NCI-H2107 treated with DMSO at 0.1 percent for 48 hours (cell line): Measurements from ENCODE around the gene INSC.

ENCODE experiments used
- DNase-seq: peaks from one replicate; lab custom pipeline; 2025; ENCODE audit not compliant: unreplicated experiment; lab: John Stamatoyannopoulos, UW

The INSC gene

GRCh38 chr11:15145151-15145550, 30.4 kb downstream of the INSC start:
- no peak for DNase-seq

DNA sequence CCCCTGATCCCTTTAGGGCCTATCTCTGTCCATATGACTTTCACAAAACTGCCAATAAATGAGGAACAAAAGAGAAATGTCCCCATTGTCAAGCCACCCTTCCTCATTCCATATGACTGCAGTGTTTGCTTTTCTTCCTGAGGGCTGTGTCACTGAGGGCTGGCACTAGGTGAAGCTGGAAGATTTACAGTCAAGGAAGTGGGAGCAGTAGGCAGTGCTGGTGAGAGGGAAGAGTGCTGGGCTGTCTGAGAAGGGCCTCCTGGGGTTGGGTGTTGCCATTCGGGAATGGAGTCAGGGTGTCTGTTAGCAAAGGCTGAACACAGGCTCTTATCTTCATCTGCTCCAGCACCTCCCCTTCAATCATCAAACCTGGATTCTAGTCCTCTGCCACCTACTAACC, 30.9 kb downstream of the INSC start:
- no peak for DNase-seq

DNA sequence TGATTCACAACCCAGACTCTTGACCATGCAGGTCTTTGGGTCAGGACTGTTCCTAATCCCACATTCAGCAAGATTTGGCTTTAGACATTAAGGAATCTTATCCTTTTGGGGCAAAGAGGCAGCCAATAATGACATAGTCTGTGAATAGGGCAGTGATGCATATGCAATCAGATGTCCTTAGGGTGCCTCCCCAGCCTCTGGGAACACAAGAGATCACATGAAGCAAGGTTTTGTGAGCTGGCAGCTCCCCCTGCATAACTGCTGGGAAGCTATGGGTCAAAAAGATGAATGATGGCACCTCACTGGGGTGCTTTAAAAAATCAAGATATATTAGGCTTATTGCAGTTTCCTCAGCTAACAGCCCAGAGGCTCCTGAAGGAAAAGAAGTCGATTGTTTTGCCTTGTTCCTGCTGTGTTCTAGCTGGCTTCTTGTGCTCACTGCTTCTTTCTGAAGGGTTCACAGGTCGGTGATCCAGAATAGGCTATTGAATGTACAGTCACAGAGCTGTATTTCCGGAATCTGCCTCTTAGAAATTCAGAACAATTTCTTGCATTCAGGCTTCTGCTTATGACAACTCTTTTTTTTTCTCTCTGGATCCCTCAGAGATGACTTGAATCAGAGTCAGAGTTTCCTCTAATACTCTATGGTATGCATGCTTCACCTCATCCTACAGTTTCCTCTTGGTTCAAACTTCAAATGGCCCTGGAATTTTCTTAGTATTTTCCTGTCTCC, 31.7 kb downstream of the INSC start:
- DNase-seq: no peak

DNA sequence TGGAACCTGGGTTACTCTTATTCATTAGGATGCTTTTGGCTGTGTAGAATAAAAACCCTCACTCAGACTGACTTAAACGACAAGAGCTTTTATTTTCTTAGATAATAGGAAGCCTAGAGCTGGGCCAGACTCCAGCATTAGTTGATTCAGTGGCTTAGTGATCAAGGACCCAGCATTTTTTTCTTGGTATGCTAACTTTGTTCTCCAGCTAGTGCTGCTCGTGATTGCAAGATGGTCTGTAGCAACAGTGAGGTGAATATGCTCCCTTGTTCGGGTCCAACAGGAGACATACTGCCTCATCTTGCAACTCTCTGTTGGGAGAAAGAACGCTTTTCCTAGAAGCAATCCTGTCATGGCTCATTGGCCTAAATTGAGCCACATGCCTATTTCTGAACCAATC, 33.4 kb downstream of the INSC start:
- no peak for DNase-seq

DNA sequence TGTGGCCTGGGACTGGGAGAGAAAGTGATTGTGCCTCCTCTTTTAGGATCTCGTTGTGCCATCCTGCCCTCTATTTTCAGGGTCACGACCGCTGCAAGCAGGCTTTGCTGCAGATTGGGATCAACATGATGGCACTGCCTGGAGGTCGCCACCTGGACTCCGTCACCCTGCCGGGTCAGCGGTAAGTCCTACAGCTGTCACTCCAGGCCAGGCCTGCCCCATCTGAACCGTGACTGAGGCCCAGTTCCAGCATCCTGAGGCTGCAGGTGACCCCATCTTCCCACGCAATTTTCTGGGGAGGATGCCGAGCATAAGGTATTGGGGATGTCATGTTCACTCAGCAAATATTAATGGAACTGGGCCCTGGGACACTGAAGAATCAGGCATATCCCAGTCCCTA, 34.3 kb downstream of the INSC start:
- no peak for DNase-seq

- no peak for DNase-seq
These were observed 35.8 kb downstream of the INSC start for GRCh38 chr11:15150507-15150906.

- no peak for DNase-seq
These were observed 38.5 kb downstream of the INSC start for GRCh38 chr11:15153231-15153630.

GRCh38 chr11:15157181-15157580, 42.5 kb downstream of the INSC start:
- DNase-seq: no peak

DNA sequence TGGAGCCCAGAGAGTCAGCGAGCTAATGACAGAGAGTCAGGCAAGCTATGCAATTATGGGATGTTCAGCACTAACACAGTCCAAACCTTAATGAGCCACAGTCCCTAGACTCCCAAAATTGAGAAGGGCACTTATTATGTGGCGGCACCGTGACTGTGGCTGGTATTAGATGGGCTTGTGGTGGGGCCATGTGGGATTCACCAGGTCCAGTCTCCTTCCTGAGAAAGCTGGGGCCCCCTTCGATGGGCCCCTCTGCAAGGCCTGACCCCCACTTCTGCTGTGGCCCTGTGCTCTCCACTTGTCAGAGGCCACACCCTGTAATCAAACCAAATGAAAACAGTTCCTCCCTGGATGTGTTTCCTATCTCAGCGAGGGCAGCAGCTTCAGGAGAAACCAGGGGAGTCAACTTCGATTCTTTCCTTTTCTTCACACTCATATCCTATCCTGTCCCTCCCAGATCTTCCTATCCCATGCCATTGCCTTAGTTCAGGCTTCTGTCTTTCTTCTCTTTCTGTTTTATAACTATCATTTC, 42.9 kb downstream of the INSC start:
- DNase-seq: no peak

- DNase-seq: no peak
These were observed 43.8 kb downstream of the INSC start for GRCh38 chr11:15158351-15159015.

- DNase-seq: peak; percentile 12
These were observed 44.4 kb downstream of the INSC start for GRCh38 chr11:15159085-15159484.

DNA sequence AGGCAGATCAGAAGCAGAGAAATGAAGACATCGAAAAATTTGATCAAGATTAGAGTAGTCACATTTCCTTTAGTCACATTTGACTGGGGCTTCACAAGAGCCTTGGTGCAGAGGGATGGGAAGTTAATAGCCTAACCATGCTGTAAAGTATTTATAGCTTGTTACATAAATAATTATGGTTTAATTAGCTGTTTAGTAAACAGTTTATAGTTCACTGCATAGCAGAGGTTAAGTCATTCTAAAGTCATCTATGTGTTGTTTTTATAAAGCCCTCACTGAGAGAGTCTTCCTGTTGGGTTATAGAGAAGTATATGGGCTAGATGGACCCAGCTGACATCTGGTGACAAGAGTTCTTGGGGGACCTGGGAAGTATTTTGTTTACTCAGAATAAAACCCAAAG, 47.1 kb downstream of the INSC start:
- DNase-seq: no peak

DNA sequence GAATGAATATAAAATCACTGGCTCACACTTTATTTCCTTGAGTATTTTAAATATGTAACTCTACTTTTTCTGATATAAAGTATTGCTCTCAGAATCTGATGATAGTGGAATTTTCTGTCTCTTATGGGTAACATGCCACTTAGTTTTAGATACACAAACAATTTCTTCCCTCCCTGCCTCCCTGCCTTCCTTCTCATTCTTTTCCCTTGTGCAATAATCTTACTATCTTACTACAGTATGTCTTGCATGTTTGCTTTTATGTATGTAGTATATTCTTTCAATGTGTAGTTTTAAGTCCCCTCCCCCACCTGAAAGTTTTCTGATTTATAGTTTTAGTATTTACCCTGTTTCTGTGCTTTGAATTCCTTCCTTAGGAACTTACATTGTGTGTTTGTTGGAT, 48.4 kb downstream of the INSC start:
- DNase-seq: no peak

GRCh38 chr11:15166204-15166603, 51.5 kb downstream of the INSC start:
- DNase-seq: no peak

DNA sequence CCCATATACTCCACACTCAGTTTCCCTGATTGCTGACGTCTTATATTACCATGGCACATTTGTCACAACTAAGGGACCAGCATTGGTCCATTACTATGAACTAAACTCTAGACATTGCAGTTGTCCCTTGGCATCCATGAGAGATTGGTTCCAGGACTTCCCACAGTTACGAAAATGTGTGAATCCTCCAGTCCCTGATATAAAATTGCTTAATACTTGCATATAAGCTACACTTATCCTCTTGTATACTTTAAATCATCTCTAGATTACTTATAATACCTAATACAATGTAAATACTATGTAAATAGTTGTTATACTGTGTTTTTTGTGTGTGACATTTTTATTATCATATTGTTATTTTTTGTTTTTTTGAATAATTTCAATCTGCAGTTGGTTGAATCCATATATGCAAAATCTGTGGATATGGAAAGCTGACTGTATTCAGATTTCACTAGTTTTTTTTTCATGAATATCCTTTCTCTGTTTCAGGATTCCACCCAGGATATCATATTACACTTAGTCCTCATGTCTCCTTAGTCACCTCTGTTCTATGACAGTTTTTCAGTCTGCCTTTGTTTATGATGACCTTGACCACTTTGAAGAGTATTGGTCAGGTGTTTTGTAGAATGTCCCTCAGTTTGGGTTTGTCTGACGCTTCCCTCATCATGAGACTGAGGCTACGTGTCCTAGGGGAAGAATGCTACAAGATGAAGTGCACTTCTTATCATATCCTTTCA, 55.3 kb downstream of the INSC start:
- peak; percentile 3 for DNase-seq

GRCh38 chr11:15170698-15171097, 56.0 kb downstream of the INSC start:
- no peak for DNase-seq

- no peak for DNase-seq
These were observed 57.2 kb downstream of the INSC start for GRCh38 chr11:15171956-15172355.

DNA sequence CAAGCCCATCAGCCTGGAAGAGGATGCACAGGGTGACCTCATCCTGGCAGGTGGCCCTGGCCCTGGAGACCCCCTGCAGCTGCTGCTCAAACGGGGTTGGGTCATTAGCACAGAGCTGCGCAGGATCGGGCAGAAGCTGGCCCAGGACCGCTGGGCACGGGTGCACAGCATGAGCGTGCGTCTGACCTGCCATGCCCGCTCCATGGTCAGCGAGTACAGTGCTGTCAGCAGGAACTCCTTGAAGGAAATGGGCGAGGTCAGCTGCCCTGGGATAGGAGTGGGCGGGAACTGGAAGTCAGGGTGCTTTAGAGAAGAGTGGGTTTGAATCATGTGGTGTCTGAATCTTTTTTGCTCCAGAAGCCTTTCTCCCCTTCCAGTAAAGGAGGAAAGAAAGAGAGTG, 61.1 kb downstream of the INSC start:
- no peak for DNase-seq

DNA sequence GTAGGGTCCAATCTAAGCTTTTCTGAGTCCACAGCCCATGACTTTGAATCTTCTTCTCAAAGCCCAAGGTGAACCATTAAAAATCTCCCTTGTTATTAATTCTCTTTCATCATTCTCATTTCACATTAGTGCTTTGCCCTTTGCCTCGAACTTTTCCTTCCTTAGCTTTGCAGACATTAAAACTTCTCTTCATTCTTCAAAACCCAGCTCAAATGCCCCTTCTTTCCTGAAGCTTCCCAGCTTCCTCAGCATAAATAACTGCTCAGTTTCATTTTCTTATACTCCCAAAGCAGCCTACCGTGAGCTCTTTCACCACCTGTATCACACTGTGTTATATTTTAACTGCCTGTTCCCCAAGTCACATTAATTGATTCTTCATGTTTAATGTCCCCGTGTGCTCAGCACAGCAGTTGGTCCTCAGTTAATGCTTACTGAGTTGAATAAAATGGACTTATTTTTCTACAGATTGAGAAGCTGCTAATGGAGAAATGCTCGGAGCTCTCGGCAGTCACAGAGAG, 62.0 kb downstream of the INSC start:
- no peak for DNase-seq

DNA sequence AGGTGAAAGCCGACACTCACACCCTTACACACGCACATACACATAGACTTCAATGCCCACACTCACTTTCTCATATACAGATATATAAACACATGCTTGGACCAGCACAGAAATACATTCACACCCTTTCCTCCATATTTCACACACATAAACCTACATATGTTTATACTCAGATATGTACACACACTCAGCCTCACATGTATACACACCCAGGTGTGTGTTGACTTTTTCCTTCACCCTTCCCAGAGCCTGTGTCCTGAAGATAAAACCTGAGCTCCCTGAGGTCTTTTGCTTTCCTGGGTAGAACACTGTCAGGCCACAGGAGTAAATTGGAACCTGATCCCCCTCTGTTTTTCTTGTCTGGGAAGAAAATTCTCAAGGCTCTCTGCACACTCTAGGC, 62.8 kb downstream of the INSC start:
- no peak for DNase-seq

- no peak for DNase-seq
These were observed 63.5 kb downstream of the INSC start for GRCh38 chr11:15178214-15178613.

- no peak for DNase-seq
These were observed 64.4 kb downstream of the INSC start for GRCh38 chr11:15179167-15179566.
